SHP77 (cell line): ENCODE measurements around the gene CPOX.
"Not testable (repeated sequence)": the region's sequence is repeated elsewhere in the genome, so short reads cannot be mapped to it uniquely, and the experiment has no call there.

Source experiments
- DNase-seq, 2 experiments: peaks; one replicate each; lab custom pipeline; 2025; lab: John Stamatoyannopoulos, UW

Gene CPOX

GRCh38 chr3:98561727-98562521 is 31.5 kb downstream of the CPOX start:
- no peak for DNase-seq

DNA sequence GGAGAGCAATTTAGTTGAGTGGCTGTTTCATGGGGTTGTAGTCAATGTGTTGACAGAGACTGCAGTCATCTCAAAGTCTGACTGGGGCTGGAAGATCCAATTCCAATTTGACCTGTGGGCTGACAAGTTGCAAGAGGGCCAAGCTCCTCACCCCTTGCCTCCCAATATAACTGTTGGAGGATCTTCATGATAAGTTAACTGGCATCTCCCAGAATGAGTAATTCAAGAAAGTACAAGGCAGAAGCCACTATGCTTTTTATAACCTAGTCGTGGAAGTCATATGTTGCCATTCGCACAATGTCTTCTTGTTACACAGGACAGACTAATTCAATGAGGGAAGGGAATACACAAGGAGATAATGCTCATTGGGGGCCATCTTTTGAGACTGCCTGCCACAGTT is 32.5 kb downstream of the CPOX start:
- DNase-seq: no peak

DNA sequence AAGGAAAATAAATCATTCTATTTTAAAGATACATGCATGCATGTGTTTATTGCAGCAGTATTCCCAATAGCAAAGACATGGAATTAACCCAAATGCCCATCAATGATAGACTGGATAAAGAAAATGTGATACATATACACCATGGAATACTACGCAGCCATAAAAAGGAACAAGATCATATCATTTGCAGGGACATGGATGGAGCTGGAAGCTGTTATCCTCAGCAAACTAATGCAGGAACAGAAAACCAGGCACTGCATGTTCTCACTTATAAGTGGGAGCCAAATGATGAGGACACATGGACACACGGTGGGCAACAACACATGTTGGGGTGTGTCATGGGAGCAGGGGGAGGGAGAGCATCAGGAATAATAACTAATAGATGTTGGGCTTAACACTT is 33.6 kb downstream of the CPOX start:
- not testable (repeated sequence) for DNase-seq

DNA sequence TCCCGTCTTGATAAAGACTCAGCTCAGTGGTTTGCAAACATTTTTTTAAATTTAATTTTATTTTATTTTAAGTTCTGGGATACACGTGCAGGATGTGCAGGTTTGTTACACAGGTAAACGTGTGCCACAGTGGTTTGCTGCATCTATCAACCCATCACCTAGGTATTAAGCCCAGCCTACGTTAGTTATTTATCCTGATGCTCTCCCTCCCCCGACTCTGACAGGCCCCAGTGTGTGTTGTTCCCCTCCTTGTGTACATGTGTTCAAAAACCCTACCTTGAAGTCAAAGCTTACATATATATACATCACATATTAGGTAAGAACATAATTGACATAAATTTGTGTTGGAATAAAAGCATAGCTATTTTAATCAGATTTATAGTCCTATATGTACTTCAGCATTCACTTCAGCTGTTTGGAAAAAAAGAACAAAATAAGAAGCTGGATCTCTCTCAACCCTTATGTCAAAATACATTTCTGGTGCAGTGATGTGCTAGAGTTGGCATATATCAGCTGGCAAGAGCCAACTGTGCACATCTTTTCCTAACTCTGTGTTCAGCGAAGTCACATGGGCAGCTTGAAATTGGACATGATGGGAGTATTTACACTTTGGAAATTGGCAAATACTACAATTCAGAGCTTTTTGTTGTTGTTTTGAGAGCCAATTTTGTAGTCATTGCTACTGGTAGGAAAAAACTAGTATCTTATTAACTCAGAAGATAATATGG is 35.1 kb downstream of the CPOX start:
- DNase-seq: no peak

DNA sequence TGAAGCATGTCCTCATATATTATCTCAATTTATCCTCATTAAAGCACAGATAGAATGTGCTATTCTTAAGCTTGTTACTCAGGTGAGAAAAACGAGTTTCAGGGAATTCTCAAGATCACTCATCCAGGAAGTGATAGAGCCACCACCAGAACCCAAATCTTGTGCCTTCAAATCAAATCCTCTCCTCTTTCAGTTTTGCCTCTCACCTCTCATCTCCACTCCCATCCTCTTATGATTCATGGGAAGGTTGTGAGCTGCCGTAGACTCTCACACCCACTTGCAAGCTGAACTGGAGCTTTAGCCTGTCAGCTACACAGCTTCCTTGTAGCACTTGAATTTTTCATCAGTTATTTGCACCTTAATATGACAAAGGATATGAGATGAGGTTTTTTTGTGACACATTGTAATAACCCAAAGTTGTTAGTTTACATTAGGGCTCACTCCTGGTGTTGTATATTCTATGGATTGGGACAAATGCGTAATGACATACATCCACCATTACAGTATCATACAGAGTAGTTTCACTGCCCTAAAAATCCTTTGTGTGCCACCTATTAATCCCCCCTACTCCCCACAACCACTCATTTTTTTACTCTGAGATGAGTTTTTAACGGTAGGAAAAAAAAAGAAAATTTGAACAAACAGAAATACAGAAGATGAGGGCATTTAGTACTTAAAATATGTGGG is 35.9 kb downstream of the CPOX start:
- no peak for DNase-seq

- DNase-seq: no peak
These were observed 37.0 kb downstream of the CPOX start for GRCh38 chr3:98556164-98557130.

- no peak for DNase-seq
These were observed 38.4 kb downstream of the CPOX start for GRCh38 chr3:98555025-98555379.

- DNase-seq: no peak
These were observed 38.8 kb downstream of the CPOX start for GRCh38 chr3:98554580-98554979.

- DNase-seq: no peak
These were observed 39.7 kb downstream of the CPOX start for GRCh38 chr3:98553753-98554152.

- no peak for DNase-seq
These were observed 40.3 kb downstream of the CPOX start for GRCh38 chr3:98553021-98553563.

DNA sequence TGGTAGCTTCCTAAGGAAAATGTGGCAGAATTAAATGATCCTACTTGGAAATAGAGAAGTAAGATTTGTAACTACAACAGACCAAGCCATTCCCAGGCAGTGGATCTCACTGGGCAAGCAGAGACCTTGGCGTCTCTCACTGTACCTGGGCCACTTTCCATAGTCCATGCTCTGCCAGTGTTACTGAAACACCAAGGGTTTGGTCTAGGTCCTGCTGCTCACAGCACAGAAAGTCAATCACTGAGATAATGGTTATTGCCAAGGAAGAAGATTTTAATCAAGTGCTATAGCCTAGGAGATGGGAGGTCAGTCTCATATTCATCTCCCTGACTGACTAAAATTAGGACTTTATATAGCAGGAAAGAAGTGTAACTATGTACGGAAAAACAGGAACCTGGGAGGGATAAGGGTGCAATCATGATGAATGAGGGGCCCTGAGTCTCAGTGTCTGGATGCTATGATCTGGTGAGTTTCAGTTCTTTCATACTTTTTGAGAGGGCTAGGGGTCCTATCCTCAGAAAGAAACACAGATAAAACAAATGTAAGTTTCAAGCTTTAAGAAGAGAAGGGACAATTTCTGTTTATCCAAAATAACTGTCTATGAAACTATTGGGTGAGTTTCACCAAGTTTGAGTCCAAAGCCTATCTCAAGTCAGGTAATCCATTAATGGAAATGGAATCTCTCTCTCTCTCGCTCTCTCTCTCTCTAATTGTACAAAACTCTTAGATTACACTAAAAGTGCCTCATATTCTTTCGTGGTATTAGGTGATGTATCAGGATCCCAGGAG is 41.0 kb downstream of the CPOX start:
- no peak for DNase-seq

GRCh38 chr3:98551754-98552153 is 41.7 kb downstream of the CPOX start:
- no peak for DNase-seq

DNA sequence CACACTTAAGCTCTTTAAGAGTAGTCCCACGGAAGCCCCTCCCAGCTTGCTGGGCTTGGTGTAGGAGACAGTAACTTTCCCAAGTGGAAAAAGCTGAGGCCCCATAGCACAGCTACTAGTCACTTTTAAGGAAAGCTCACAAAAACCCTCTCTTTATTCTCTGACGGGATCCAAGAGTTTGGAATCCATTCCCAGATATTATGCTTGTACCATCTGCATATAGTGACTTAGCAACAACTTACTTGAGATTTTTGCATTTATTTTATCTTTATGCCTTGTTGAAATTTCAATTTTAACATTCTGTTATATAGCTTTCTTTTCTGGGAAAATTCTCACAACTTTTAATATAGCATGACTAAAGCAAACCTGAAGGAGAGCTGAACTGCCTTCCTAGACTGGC is 42.2 kb downstream of the CPOX start:
- no peak for DNase-seq

- no peak for DNase-seq
These were observed 42.6 kb downstream of the CPOX start for GRCh38 chr3:98550833-98551232.

GRCh38 chr3:98548544-98548943 is 44.9 kb downstream of the CPOX start:
- DNase-seq: no peak

- DNase-seq: no peak
These were observed 47.5 kb downstream of the CPOX start for GRCh38 chr3:98545940-98546339.

GRCh38 chr3:98542623-98543022 is 50.8 kb downstream of the CPOX start:
- no peak for DNase-seq

GRCh38 chr3:98541695-98542094 is 51.7 kb downstream of the CPOX start:
- no peak for DNase-seq

- DNase-seq: no peak
These were observed 53.1 kb downstream of the CPOX start for GRCh38 chr3:98540346-98540745.

- DNase-seq: no peak
These were observed 56.9 kb downstream of the CPOX start for GRCh38 chr3:98536456-98537017.
